ENCODE results near the gene CCDC3.

DNA sequence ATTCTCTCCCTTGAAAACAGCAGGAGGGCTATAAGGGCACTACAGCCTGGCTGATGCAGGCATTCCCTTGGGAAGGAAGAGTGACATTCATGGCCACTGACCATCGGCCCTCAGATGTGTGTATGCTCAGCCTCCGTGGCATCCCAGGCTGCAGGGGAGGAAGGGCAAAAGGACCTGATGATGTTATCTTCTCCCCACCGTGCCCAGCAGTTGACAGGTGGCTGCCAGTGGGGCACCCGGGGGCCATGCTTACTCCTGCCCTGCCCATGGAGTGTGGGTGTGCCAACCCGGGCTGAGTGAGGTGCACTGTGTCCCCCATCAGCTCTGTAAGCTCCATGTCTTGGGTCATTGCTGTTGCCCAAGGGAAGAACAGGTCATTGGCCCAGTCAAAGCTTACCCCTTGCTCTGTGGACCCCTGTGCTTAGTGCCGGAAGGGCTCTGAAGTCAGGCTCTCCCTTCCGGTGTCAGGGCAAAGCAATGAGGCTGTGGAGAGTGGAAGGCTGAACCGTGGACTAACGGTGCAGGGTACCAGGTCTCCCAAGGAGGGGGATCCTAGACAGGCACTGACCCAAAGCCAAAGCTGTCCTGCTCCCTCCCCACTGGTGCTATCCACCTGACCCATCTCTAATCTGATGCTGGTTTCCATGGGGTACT is 92.2 kb downstream of the CCDC3 start:
- TF ChIP-seq BHLHE40 (IDR thresholded peaks at IDR 0.05; ENCODE audit: low read depth, low read length) (no peak), RFX5 (IDR thresholded peaks at IDR 0.05; ENCODE audit: low read depth, low read length) (no peak), RAD21 (IDR thresholded peaks at IDR 0.05; ENCODE audit: low read length) (no peak)
- TF ChIP-seq, protein P1, sequence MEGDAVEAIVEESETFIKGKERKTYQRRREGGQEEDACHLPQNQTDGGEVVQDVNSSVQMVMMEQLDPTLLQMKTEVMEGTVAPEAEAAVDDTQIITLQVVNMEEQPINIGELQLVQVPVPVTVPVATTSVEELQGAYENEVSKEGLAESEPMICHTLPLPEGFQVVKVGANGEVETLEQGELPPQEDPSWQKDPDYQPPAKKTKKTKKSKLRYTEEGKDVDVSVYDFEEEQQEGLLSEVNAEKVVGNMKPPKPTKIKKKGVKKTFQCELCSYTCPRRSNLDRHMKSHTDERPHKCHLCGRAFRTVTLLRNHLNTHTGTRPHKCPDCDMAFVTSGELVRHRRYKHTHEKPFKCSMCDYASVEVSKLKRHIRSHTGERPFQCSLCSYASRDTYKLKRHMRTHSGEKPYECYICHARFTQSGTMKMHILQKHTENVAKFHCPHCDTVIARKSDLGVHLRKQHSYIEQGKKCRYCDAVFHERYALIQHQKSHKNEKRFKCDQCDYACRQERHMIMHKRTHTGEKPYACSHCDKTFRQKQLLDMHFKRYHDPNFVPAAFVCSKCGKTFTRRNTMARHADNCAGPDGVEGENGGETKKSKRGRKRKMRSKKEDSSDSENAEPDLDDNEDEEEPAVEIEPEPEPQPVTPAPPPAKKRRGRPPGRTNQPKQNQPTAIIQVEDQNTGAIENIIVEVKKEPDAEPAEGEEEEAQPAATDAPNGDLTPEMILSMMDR (conservative IDR thresholded peaks at IDR 0.05; ENCODE audit: low read depth, low read length), result no peak
- TF ChIP-seq, protein P2, sequence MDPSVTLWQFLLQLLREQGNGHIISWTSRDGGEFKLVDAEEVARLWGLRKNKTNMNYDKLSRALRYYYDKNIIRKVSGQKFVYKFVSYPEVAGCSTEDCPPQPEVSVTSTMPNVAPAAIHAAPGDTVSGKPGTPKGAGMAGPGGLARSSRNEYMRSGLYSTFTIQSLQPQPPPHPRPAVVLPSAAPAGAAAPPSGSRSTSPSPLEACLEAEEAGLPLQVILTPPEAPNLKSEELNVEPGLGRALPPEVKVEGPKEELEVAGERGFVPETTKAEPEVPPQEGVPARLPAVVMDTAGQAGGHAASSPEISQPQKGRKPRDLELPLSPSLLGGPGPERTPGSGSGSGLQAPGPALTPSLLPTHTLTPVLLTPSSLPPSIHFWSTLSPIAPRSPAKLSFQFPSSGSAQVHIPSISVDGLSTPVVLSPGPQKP (IDR thresholded peaks at IDR 0.05; ENCODE audit: borderline replicate concordance, low read depth, low read length), result no peak
